DND-41 (cell line): Measurements from ENCODE around the gene HSPA1A.

Source experiments
- CTCF ChIP-seq: IDR thresholded peaks from 2 replicates; pipeline ENCODE4 v1.5.1; 2012; ENCODE audit warnings: borderline replicate concordance, low read length, moderate library complexity, mild to moderate bottlenecking; ENCODE audit not compliant: poor library complexity, severe bottlenecking; ENCODE audit errors: extremely low read depth
- EZH2 ChIP-seq: IDR thresholded peaks from 3 replicates; pipeline ENCODE4 v1.6.1; 2012; ENCODE audit warnings: borderline replicate concordance, low read depth, mild to moderate bottlenecking, moderate library complexity, low read length, inconsistent platforms; ENCODE audit not compliant: severe bottlenecking

- TF ChIP-seq CTCF (no peak), EZH2 (no peak)
These were observed 20.3 kb upstream of the HSPA1A start for GRCh38 chr6:31794866-31795615.
